HG02870 (cell line): ENCODE results near the gene RPAP3.
"Not testable (repeated sequence)": the region's sequence is repeated elsewhere in the genome, so short reads cannot be mapped to it uniquely, and the experiment has no call there.

Experiments used
- ATAC-seq: cut with Tn5 transposase; IDR thresholded peaks from one replicate; pipeline ENCODE4 v1.9.1; 2021; ENCODE audit warnings: mild to moderate bottlenecking, moderate library complexity; ENCODE audit not compliant: unreplicated experiment

RPAP3 gene

DNA sequence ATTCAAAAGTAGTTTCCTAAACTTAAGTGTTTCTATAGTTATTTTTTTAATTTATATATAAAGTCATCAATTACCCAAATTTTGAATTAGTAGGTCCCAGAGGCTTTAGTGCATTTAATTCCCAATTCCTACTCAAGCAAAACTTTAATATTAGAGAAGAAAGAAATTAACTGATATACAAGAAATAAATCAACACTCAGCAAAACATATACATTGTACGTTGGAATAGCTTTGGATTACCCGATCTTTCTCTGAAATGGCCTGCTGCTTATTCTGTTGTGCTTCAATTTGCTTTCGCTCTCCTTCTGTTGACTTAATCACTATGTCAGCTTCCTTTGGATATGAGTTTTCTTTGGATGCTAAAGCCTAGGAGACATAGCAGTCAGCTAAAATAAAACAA, 18.2 kb downstream of the RPAP3 start:
- ATAC-seq: no peak

DNA sequence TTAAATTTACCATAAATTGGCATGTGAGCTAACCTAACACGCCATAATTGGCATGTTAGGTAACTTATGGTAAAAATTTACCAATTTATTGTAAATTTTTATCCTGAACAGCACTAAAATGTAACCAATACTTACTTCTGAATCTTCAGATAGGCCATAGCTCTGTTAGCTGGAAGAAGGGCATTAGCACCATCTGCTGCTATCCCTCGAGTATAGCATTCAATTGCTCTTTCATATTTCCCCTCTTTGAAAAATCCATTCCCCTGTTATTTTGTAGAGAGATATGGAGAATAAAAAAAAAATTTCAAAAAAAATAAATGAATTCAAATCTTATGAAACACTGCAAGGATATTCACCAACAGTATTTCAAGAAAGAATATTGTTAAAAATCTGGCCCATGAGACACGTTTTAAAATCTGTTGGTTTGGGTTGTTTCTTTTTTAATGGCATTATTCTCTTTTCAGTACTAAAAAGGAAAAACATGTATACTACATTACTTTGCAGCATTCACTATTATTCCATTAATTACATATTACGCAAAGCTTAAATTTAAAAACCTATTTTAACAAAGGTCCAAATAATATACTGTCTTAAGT, 19.1 kb downstream of the RPAP3 start:
- no peak for ATAC-seq

- ATAC-seq: no peak
These were observed 26.0 kb downstream of the RPAP3 start for GRCh38 chr12:47679785-47680184.

GRCh38 chr12:47672068-47672467, 33.8 kb downstream of the RPAP3 start:
- ATAC-seq: no peak

- not testable (repeated sequence) for ATAC-seq
These were observed 37.9 kb downstream of the RPAP3 start for GRCh38 chr12:47667935-47668334.

DNA sequence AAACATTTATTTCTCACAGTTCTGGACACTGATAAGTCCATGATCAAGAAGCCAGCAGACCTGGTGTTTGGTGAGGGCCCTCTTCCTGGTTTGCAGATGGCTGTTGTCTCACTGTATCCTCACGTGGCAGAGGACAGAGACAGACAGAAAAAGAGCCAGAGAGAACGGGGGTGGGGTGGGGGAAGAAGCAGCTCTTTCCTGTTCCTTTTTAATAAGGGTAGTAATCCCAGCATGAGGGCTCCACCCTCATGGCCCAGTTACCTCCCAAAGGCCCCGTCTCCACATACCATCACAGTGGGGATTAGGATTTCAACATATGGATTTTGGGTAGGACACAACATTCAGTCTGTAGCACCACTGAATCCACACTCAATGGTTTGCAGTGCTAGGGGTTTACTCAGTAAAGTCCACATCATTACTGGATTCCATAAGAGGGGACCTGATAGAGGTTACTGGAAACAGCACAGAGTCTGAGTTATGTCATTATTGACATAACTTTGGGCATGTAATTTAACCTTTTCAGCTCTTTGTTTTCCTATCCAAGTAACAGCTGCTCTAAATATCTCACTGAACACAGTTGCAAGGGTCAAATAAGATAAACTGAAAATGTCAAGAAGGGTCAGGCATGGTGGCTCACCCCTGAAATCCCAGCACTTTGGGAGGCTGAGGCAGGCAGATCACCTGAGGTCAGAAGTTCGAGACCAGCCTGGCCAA, 53.2 kb downstream of the RPAP3 start:
- ATAC-seq: no peak

- ATAC-seq: peak; percentile 60
These were observed 54.2 kb downstream of the RPAP3 start for GRCh38 chr12:47651368-47652254.

- ATAC-seq: peak; percentile 69
These were observed 55.4 kb downstream of the RPAP3 start for GRCh38 chr12:47650469-47650868.

GRCh38 chr12:47649381-47649780, 56.4 kb downstream of the RPAP3 start:
- no peak for ATAC-seq

- no peak for ATAC-seq
These were observed 57.7 kb downstream of the RPAP3 start for GRCh38 chr12:47648056-47648579.

GRCh38 chr12:47642310-47642709, 63.5 kb downstream of the RPAP3 start:
- ATAC-seq: not testable (repeated sequence)

DNA sequence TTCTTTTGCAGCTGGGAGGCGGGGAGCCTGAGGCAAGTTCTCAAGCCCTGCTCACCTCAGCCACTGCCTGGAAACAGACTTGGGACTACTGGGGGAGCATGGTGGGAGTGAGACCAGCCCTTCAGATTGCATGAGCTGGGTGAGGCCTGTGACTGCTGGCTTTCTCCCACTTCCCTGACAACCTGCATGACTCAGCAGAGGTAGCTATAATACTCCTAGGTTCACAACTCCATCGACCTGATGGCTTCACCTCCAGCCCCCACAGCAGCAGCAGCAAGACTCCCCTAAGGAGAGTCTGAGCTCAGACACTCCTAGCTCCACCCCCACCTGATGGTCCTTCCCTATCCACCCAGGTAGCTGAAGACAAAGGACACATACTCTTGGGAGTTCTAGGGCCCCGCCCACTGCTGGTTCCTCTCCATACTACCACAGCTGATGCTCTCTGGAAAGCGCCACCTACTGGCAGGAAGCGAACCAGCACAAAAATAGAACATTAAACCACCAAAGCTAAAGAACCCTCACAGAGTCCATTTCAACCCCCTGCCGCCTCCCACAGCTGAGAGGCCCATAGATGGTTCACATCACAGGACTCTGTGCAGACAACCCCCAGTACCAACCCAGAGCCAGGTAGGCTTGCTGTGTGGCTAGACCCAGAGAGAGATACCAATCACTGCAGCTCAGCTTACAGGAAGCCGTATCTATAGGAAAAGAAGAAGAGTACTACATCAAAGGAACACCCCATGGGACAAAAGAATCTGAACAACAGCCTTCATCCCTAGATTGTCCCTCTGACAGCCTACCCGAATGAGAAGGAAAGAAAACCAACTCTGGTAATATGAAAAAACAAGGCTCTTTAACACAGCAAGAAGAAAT, 68.7 kb downstream of the RPAP3 start:
- ATAC-seq: no peak

DNA sequence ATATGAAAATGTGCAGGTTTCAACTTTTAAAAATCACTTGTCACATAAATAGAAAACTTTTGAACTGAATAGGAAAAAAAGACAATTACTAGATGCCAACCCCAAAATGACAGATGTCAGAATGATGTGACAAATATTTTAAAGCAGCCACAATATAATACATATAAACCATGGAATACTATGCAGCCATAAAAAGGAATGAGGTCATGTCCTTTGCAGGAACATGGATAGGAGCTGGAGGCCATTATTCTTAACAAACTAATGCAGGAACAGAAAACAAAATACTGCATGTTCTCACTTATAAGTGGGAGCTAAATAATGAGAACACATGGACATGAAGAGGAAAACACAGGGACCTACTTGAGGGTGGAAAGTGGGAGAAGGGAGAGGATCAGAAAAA, 70.1 kb downstream of the RPAP3 start:
- ATAC-seq: not testable (repeated sequence)

DNA sequence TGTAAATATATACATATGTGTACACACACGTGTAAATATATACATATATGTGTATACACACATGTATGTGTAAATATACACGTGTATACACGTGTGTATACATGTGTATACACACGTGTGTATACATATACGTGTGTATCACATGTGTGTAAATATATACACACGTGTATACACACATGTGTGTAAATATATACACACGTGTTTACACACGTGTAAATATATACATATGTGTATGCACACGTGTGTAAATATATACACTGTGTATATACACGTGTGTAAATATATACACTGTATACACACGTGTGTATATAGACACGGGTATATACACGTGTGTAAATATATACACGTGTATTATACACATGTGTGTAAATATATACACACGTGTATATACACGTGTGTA, 71.7 kb downstream of the RPAP3 start:
- ATAC-seq: no peak

DNA sequence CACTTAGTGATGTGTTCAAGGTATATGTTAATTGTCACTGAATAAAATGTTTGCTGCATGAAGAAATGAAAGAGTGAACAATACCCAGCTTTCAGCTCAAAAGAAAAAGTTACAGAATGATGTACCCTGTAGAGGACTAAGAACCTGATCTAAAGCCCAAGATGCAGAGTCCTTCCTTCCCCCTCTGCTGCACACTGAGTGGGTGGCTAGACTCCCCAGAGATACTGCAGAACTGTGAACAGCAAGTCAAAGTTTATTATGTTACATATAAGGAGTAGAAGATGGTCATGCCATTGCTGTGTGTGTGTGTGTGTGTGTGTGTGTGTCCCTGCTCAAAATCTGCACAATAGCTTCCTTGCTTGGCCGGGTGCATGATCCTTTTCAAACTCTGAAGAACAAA, 83.9 kb downstream of the RPAP3 start:
- ATAC-seq: no peak

- ATAC-seq: no peak
These were observed 88.4 kb downstream of the RPAP3 start for GRCh38 chr12:47617476-47617875.

GRCh38 chr12:47616440-47616839, 89.4 kb downstream of the RPAP3 start:
- no peak for ATAC-seq

GRCh38 chr12:47615711-47616110, 90.1 kb downstream of the RPAP3 start:
- ATAC-seq: no peak

GRCh38 chr12:47614521-47614920, 91.3 kb downstream of the RPAP3 start:
- no peak for ATAC-seq

GRCh38 chr12:47612953-47613352, 92.9 kb downstream of the RPAP3 start:
- no peak for ATAC-seq

DNA sequence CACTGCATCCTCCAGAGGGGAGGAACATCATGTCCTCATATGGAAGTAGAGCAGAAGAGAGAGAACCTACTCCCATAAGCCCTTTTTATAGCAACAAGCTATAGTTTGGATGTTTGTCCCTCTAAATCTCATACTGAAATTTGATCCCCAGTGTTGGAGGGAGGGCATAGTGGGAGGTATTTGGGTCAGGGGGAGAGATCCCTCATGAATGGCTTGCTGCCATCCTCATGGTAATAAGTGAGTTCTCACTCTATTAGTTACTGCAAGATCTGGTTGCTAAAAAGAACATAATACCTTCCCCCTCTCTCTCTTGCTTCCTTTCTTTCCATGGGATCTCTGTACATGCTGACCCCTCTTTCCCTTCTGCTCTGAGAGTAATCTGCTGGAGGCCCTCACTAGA, 93.9 kb downstream of the RPAP3 start:
- no peak for ATAC-seq
